Ishikawa (cell line): ENCODE results near the gene NEUROD4.

Experiments
- MAX ChIP-seq: IDR thresholded peaks from 2 replicates; pipeline ENCODE4 v1.6.1; 2012
- RAD21 ChIP-seq: IDR thresholded peaks from 2 replicates; pipeline ENCODE4 v1.6.1; 2012; ENCODE audit warnings: low read depth
- TAF1 ChIP-seq: IDR thresholded peaks from 2 replicates; pipeline ENCODE4 v1.6.1; 2012; ENCODE audit warnings: low read depth, mild to moderate bottlenecking
- YY1 ChIP-seq: IDR thresholded peaks from 2 replicates; pipeline ENCODE4 v1.6.1; 2012; ENCODE audit warnings: low read depth

DNA sequence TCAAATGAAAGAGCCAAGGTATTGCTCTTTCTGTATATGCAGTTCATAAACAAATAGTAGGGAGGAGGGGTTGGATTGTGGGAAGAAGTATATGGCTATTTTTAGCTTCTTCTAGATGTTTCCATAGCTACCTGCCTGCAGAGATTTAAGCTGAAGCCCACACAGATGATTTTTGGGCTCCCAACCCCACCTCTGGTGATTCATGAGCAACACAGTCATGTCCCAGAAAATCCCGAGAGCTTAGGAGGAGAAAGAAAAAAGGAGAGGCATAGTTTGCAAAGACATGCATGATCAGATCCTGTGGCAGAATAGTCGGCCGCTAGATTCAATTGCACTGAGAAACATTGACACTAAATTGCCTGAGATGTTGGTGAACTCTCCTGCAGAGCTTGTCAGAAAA is 49.0 kb upstream of the NEUROD4 start:
- TF ChIP-seq RAD21 (no peak), MAX (no peak), TAF1 (no peak), YY1 (no peak)
